HepG2 (cell line): ENCODE measurements around the gene PRDM7. TPM values are rescaled to one million over a fixed set of nuclear protein-coding genes. Genes with fewer than 3 reads are reported as not detected.
A peak's percentile ranks its signal among the peaks of the same experiment; 100 is the strongest.

ENCODE experiments used
- ARNT ChIP-seq: fragments of 450-650 bp; IDR thresholded peaks from 2 replicates; pipeline ENCODE4 v1.6.1; 2017
- DMAP1 ChIP-seq: IDR thresholded peaks from 2 replicates; pipeline ENCODE4 v1.6.1; 2016
- DPF2 ChIP-seq: sonication (generic); formaldehyde crosslinking; IDR thresholded peaks from 2 replicates; pipeline ENCODE4 v1.4.0; 2020; ENCODE audit warnings: mild to moderate bottlenecking, low read depth, missing genetic modification reagents, borderline replicate concordance
- HHEX ChIP-seq: IDR thresholded peaks from 2 replicates; pipeline ENCODE4 v1.6.1; 2016; ENCODE audit warnings: control low read depth
- HMG20A ChIP-seq: IDR thresholded peaks from 2 replicates; pipeline ENCODE4 v1.6.1; 2016; ENCODE audit warnings: borderline replicate concordance
- MIER2 ChIP-seq: IDR thresholded peaks from 2 replicates; pipeline ENCODE4 v1.6.1; 2016; ENCODE audit warnings: missing biosample characterization, missing genetic modification reagents
- MYC ChIP-seq: sonication (generic); formaldehyde crosslinking; IDR thresholded peaks from 2 replicates; pipeline ENCODE4 v1.9.0; 2021; ENCODE audit warnings: missing genetic modification reagents, borderline replicate concordance
- POLR2G ChIP-seq: fragments of 200-400 bp; formaldehyde crosslinking; IDR thresholded peaks from 2 replicates; pipeline ENCODE4 v1.6.1; 2018; ENCODE audit warnings: mild to moderate bottlenecking, low read depth, low read length, moderate library complexity
- PRMT3 ChIP-seq: sonication (generic); formaldehyde crosslinking; IDR thresholded peaks from 2 replicates; pipeline ENCODE4 v1.8.1; 2022; ENCODE audit warnings: low read depth, mild to moderate bottlenecking, moderate library complexity, missing genetic modification reagents, borderline replicate concordance
- REXO4 ChIP-seq: sonication (generic); formaldehyde crosslinking; IDR thresholded peaks from 2 replicates; pipeline ENCODE4 v1.8.0; 2022; ENCODE audit warnings: missing genetic modification reagents, mild to moderate bottlenecking, borderline replicate concordance
- SETDB1 ChIP-seq: sonication (generic); formaldehyde crosslinking; IDR thresholded peaks from 2 replicates; pipeline ENCODE4 v1.5.1; 2020; ENCODE audit warnings: missing genetic modification reagents, mild to moderate bottlenecking, borderline replicate concordance
- SMAD9 ChIP-seq: sonication (generic); formaldehyde crosslinking; IDR thresholded peaks from 2 replicates; pipeline ENCODE4 v1.5.1; 2020; ENCODE audit warnings: mild to moderate bottlenecking, missing genetic modification reagents
- ZFP36L1 ChIP-seq: sonication (generic); formaldehyde crosslinking; IDR thresholded peaks from 2 replicates; pipeline ENCODE4 v1.8.0; 2022; ENCODE audit warnings: mild to moderate bottlenecking, missing genetic modification reagents, moderate library complexity
- ZNF143 ChIP-seq: sonication (generic); formaldehyde crosslinking; IDR thresholded peaks from 2 replicates; pipeline ENCODE4 v1.4.0; 2020; ENCODE audit warnings: missing genetic modification reagents
- ZNF260 ChIP-seq: sonication (generic); formaldehyde crosslinking; IDR thresholded peaks from 2 replicates; pipeline ENCODE4 v1.4.0; 2020; ENCODE audit warnings: missing genetic modification reagents, low read depth, mild to moderate bottlenecking, borderline replicate concordance
- ZNF484 ChIP-seq: sonication (generic); formaldehyde crosslinking; IDR thresholded peaks from 2 replicates; pipeline ENCODE4 v1.5.1; 2020; ENCODE audit warnings: mild to moderate bottlenecking, low read depth, missing genetic modification reagents, borderline replicate concordance
- ZNF558 ChIP-seq: sonication (generic); formaldehyde crosslinking; IDR thresholded peaks from 2 replicates; pipeline ENCODE4 v1.9.0; 2022; ENCODE audit warnings: mild to moderate bottlenecking, missing genetic modification reagents, borderline replicate concordance
- ZNF614 ChIP-seq: IDR thresholded peaks from 2 replicates; pipeline ENCODE4 v1.6.1; 2018; ENCODE audit warnings: missing biosample characterization, missing genetic modification reagents, inconsistent platforms, borderline replicate concordance
- ZNF644 ChIP-seq: IDR thresholded peaks from 2 replicates; pipeline ENCODE4 v1.6.1; 2016; ENCODE audit warnings: low read depth
- ZNF737 ChIP-seq: sonication (generic); formaldehyde crosslinking; IDR thresholded peaks from 2 replicates; pipeline ENCODE4 v1.5.0; 2020; ENCODE audit warnings: missing genetic modification reagents, mild to moderate bottlenecking, borderline replicate concordance
- ZNF75D ChIP-seq: sonication (generic); formaldehyde crosslinking; IDR thresholded peaks from 2 replicates; pipeline ENCODE4 v1.8.1; 2023; ENCODE audit warnings: missing genetic modification reagents, mild to moderate bottlenecking, borderline replicate concordance
- ZNF788 ChIP-seq: sonication (generic); formaldehyde crosslinking; IDR thresholded peaks from 2 replicates; pipeline ENCODE4 v1.5.0; 2020; ENCODE audit warnings: mild to moderate bottlenecking, missing genetic modification reagents, borderline replicate concordance
- ZSCAN9 ChIP-seq: IDR thresholded peaks from 2 replicates; pipeline ENCODE4 v1.6.1; 2016; ENCODE audit warnings: borderline replicate concordance
- polyA plus RNA-seq, 8 experiments: library from polyadenylated mRNA; depleted of rRNA in 3 of 8; stranded (reverse) in 7 of 8; unstranded in 1 of 8; fragments of >200 nt; fragmentation: Illumina TruSeq in 4 of 8; extraction: Trizol in 4 of 8; gene quantifications; 2 replicates each; pipeline versions ENCODE4 v1.2.1 to v1.2.3, GENCODE V29; 2011 to 2016; ENCODE audit warnings: low read depth in 4 of 8, missing spikeins in 1 of 8, mixed read lengths in 1 of 8; ENCODE audit not compliant: insufficient read depth in 1 of 8
- total RNA-seq, 5 experiments: library from RNA; depleted of rRNA; stranded (reverse); fragments of >200 nt; fragmentation: Illumina TruSeq; extraction: Trizol; gene quantifications; 2 replicates each; pipeline ENCODE4 v1.2.3, GENCODE V29; 2016; ENCODE audit warnings: low read depth in 1 of 5
- TF ChIP-seq, protein P1 (sequence below): sonication (generic); formaldehyde crosslinking; IDR thresholded peaks from 2 replicates; pipeline ENCODE4 v1.4.0; 2020; ENCODE audit warnings: mild to moderate bottlenecking, missing genetic modification reagents
- TF ChIP-seq, protein P2 (sequence below): IDR thresholded peaks from 2 replicates; pipeline ENCODE4 v1.6.1; 2016; ENCODE audit warnings: missing genetic modification reagents, missing compliant biosample characterization
- TF ChIP-seq, protein P3 (sequence below): sonication (generic); formaldehyde crosslinking; IDR thresholded peaks from 2 replicates; pipeline ENCODE4 v1.9.0; 2022; ENCODE audit warnings: missing genetic modification reagents, mild to moderate bottlenecking, borderline replicate concordance

The PRDM7 gene
- total and polyA plus RNA-seq, 2 of the 13 experiments (the other 11 are each of a cell fraction or from before 2014, with no cell fraction given): not detected

DNA sequence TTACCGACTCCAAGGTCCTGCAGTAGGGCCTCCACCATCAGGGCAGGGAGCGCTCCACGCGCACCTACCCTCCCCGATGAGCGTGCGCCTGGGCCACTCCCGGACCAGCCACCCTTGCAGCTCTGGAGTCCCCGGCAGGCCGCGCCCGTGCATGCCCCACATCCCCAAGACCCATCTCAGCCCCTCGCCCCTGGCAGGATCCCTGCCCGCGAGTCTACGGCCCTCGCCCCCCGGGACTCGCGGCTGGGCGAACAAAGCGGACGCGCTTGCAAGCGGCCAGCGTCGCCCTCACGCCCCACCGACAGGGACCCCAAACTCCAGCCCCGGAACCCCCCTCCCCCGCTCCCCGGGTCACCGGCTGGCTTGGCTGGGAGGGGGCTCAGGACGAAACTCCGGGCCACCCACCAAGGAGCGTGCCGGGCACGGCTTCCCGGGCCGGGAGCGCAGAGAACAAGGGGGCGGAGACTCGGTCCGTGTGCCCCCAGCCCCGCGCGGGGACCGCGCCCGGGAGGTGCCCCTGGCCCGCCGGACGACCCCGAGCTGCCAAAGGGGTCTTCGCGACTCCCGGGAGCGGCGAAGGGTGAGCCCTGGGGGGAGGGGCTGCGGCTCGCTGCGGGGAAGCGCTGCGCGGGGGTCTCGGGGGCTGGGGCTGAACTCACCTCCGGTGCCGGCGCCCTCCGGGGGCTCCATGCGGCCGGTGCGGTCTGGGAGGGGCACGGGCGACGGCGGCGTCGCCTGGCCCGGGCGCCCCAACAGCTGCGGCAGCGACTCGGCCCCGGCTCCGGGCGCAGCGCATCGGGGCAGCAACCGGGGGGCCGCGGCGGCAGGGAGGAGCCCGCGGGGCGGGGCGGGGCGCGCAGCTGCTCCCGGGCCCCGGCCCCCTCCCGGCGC lies 58.2 kb downstream of the PRDM7 start, which contains the start of gene DBNDD1 (continued):
- TF ChIP-seq, protein P1, sequence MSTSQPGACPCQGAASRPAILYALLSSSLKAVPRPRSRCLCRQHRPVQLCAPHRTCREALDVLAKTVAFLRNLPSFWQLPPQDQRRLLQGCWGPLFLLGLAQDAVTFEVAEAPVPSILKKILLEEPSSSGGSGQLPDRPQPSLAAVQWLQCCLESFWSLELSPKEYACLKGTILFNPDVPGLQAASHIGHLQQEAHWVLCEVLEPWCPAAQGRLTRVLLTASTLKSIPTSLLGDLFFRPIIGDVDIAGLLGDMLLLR (CRISPR knock-in tag): no peak; the same call in 1 of the 2 replicates
- no peak for TF ChIP-seq ZNF75D
- no peak for TF ChIP-seq ZNF737 (CRISPR knock-in tag)
- TF ChIP-seq ZNF260 (CRISPR knock-in tag): no peak
- no peak for TF ChIP-seq ZNF143 (CRISPR knock-in tag)
- TF ChIP-seq ZNF558 (CRISPR knock-in tag): no peak
- no peak for TF ChIP-seq ZNF788 (CRISPR knock-in tag)
- no peak for TF ChIP-seq MIER2
- no peak for TF ChIP-seq ARNT
- TF ChIP-seq PRMT3 (CRISPR knock-in tag): no peak
- no peak for TF ChIP-seq SETDB1
- TF ChIP-seq HMG20A: no peak
- no peak for TF ChIP-seq ZNF644 (CRISPR knock-in tag)
- no peak for TF ChIP-seq POLR2G
- peak; percentile 32; the same call in 1 of the 2 replicates for TF ChIP-seq MYC
- 0 out of 2 replicates have a peak, but pooled peaks have one; percentile 5 for TF ChIP-seq ZFP36L1
- no peak; the same call in 1 of the 2 replicates for TF ChIP-seq DMAP1 (CRISPR knock-in tag)
- TF ChIP-seq REXO4 (CRISPR knock-in tag): no peak
- TF ChIP-seq ZSCAN9 (CRISPR knock-in tag): no peak
- TF ChIP-seq, protein P2, sequence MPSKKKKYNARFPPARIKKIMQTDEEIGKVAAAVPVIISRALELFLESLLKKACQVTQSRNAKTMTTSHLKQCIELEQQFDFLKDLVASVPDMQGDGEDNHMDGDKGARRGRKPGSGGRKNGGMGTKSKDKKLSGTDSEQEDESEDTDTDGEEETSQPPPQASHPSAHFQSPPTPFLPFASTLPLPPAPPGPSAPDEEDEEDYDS (CRISPR knock-in tag): no peak
- TF ChIP-seq ZNF484 (CRISPR knock-in tag): no peak
- TF ChIP-seq, protein P3, sequence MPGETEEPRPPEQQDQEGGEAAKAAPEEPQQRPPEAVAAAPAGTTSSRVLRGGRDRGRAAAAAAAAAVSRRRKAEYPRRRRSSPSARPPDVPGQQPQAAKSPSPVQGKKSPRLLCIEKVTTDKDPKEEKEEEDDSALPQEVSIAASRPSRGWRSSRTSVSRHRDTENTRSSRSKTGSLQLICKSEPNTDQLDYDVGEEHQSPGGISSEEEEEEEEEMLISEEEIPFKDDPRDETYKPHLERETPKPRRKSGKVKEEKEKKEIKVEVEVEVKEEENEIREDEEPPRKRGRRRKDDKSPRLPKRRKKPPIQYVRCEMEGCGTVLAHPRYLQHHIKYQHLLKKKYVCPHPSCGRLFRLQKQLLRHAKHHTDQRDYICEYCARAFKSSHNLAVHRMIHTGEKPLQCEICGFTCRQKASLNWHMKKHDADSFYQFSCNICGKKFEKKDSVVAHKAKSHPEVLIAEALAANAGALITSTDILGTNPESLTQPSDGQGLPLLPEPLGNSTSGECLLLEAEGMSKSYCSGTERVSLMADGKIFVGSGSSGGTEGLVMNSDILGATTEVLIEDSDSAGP (CRISPR knock-in tag): no peak; the same call in 1 of the 2 replicates
- no peak for TF ChIP-seq HHEX
- no peak for TF ChIP-seq ZNF614 (CRISPR knock-in tag)
- no peak for TF ChIP-seq SMAD9 (CRISPR knock-in tag)
- no peak for TF ChIP-seq DPF2 (CRISPR knock-in tag)
